ENCODE measurements around the gene STXBP3. TPM values are rescaled to one million over a fixed set of nuclear protein-coding genes. Genes with fewer than 3 reads are reported as not detected.

STXBP3 gene
- total and polyA plus RNA-seq, 2 of the 4 experiments (the other 2 are of a cell fraction) = 19.1 to 19.7 TPM

- H3K79me1 ChIP-seq (ENCODE audit: low read depth in 1 of 2, low read length in 2 of 2) = no peaks in the 10 kb centered on the region
- H3K36me3 ChIP-seq (ENCODE audit: control insufficient read depth, insufficient read depth, low read length) = peaks cover 15% of the 10 kb centered on the region
- H3K27ac ChIP-seq (ENCODE audit: insufficient read depth, low read length) = no peak overlapping the region
- no peak overlapping the region for H3K14ac ChIP-seq (replicated peaks; ENCODE audit: low read depth, low read length)
- ChIA-PET POLR2A (ENCODE audit: unreplicated experiment) (no interaction called here), CTCF (no interaction called here)
- intact Hi-C loops (cut with micrococcal nuclease) (no loop called here), dilution Hi-C loops (cut with HindIII; ENCODE audit: low sequenced_read_pairs, unreplicated experiment) (no loop called here), in situ Hi-C loops (cut with MboI; ENCODE audit: low sequenced_read_pairs) (no loop called here)
- peaks cover 8% of the 10 kb centered on the region for H3K4me1 ChIP-seq (ENCODE audit: control insufficient read depth, insufficient read depth, low read length)
- H4K8ac ChIP-seq (ENCODE audit: low read depth in 2 of 2, low read length in 2 of 2) = no peak overlapping the region
- no peak overlapping the region for H4K5ac ChIP-seq (ENCODE audit: low read depth, low read length)
- H3K23ac ChIP-seq (ENCODE audit: low read depth, low read length) = no peak overlapping the region
- no peak overlapping the region for H3K4ac ChIP-seq (ENCODE audit: low read depth, low read length)
- H2BK5ac ChIP-seq (ENCODE audit: low read depth, low read length, poor library complexity, severe bottlenecking) = no peak overlapping the region
- H2BK15ac ChIP-seq (ENCODE audit: low read depth, low read length) = no peak overlapping the region
- no peak overlapping the region for H4K91ac ChIP-seq (ENCODE audit: insufficient read depth, low read depth, low read length)
- no peak overlapping the region for H2AK5ac ChIP-seq (ENCODE audit: low read depth, low read length)
- H2BK120ac ChIP-seq (ENCODE audit: low read depth, low read length) = no peak overlapping the region
- H2BK20ac ChIP-seq (ENCODE audit: low read depth, low read length) = no peak overlapping the region
- no peak overlapping the region for H2AFZ ChIP-seq (replicated peaks; ENCODE audit: low read length, poor library complexity)
- H3K9me3 ChIP-seq (ENCODE audit: control insufficient read depth, insufficient read depth, low read length) = no peaks in the 10 kb centered on the region
- no peak overlapping the region for H2AK9ac ChIP-seq (replicated peaks; ENCODE audit: low read depth, low read length, poor library complexity)
- DNase-seq (no peak), ATAC-seq (ENCODE audit: low read depth) (no peak)
- H3K56ac ChIP-seq (ENCODE audit: extremely low read depth, insufficient read depth, low read length) = no peak overlapping the region
- BruUV-seq (replicated peaks) = no TSS peak
- H3K9ac ChIP-seq (ENCODE audit: low read depth, low read length) = no peak overlapping the region
- no peak overlapping the region for H3K4me3 ChIP-seq (ENCODE audit: insufficient read depth, low read depth, low read length)
- H4K20me1 ChIP-seq (ENCODE audit: insufficient read depth, low read length) = no peaks in the 10 kb centered on the region
- no peak overlapping the region for H3K4me2 ChIP-seq (ENCODE audit: low read depth, low read length)
- no peak for TF ChIP-seq CHD1 (IDR thresholded peaks at IDR 0.05; ENCODE audit: low read depth, low read length)
- no peak for TF ChIP-seq MAFK (IDR thresholded peaks at IDR 0.05; ENCODE audit: low read depth, low read length)
- TF ChIP-seq USF2 (IDR thresholded peaks at IDR 0.05; ENCODE audit: low read depth, low read length) = no peak
- TF ChIP-seq BHLHE40 (IDR thresholded peaks at IDR 0.05; ENCODE audit: low read depth, low read length) = no peak
- no peak for TF ChIP-seq MAZ (IDR thresholded peaks at IDR 0.05; ENCODE audit: borderline replicate concordance, low read depth, low read length)
- TF ChIP-seq RCOR1 (IDR thresholded peaks at IDR 0.05; ENCODE audit: insufficient replicate concordance, low read length) = no peak
- TF ChIP-seq CEBPB (IDR thresholded peaks at IDR 0.05; ENCODE audit: low read depth, low read length) = no peak
- no peak for TF ChIP-seq ELK1 (IDR thresholded peaks at IDR 0.05; ENCODE audit: borderline replicate concordance, low read depth, low read length)
- no peak for TF ChIP-seq POLR2A (IDR thresholded peaks at IDR 0.05; ENCODE audit: low read depth, low read length)
- no CpG with 5 or more reads among the region's 3 CpGs for WGBS, 2 experiments (ENCODE audit: extremely low coverage in 2 of 2, insufficient read length in 1 of 2)
- H3K27me3 ChIP-seq (ENCODE audit: control insufficient read depth, insufficient read depth, low read length) = no peaks in the 10 kb centered on the region
- H3K9me1 ChIP-seq (ENCODE audit: insufficient read depth, low read length) = peaks cover 3% of the 10 kb centered on the region; the same call in 1 of the 2 replicates
- no peak overlapping the region for H3K18ac ChIP-seq (ENCODE audit: low read depth, low read length)
These were observed 65.1 kb downstream of the STXBP3 start for GRCh38 chr1:108811611-108812010.

All from IMR-90 (cell line).